K562 (cell line): ENCODE results near the gene SEPTIN1. TPM values are rescaled to one million over a fixed set of nuclear protein-coding genes. Genes with fewer than 3 reads are reported as not detected.
A peak's percentile ranks its signal among the peaks of the same experiment; 100 is the strongest.

Experiments
- CEBPZ ChIP-seq: fragments of 150-350 bp; IDR thresholded peaks from 2 replicates; pipeline ENCODE4 v1.6.1; 2014; ENCODE audit warnings: low read depth, mild to moderate bottlenecking, low read length, borderline replicate concordance
- CREB3L1 ChIP-seq: fragments of 450-650 bp; IDR thresholded peaks from 2 replicates; pipeline ENCODE4 v1.6.1; 2014; ENCODE audit warnings: low read depth, mild to moderate bottlenecking, moderate library complexity, borderline replicate concordance
- CUX1 ChIP-seq: fragments of 200-800 bp; sonication (Bioruptor generic); IDR thresholded peaks from 2 replicates; pipeline ENCODE4 v1.6.1; 2016; ENCODE audit warnings: missing genetic modification characterization, missing compliant biosample characterization
- GATAD2A ChIP-seq: fragments of 450-650 bp; IDR thresholded peaks from 2 replicates; pipeline ENCODE4 v1.6.1; 2017
- HLTF ChIP-seq: fragments of 450-650 bp; IDR thresholded peaks from 2 replicates; pipeline ENCODE4 v1.6.1; 2016
- JUN ChIP-seq, 2 experiments: sonication (generic) in 1 of 2; formaldehyde crosslinking in 1 of 2; IDR thresholded peaks; 2 replicates each; pipeline versions ENCODE4 v1.6.1 to v1.8.0; 2012 to 2022; ENCODE audit warnings: borderline replicate concordance in 2 of 2, mild to moderate bottlenecking in 2 of 2, improper control_type of control experiment in 1 of 2, low read depth in 1 of 2, low read length in 1 of 2, missing genetic modification reagents in 1 of 2
- JUND ChIP-seq, 2 experiments: IDR thresholded peaks; 2 replicates in 1 of 2; 3 replicates in 1 of 2; pipeline ENCODE4 v1.6.1; 2011; ENCODE audit warnings: borderline replicate concordance in 2 of 2, low read depth in 2 of 2, low read length in 2 of 2, improper control_type of control experiment in 1 of 2, missing biosample characterization in 1 of 2, missing genetic modification characterization in 1 of 2, missing genetic modification reagents in 1 of 2
- MAZ ChIP-seq, 2 experiments: fragments of 450-650 bp in 1 of 2; sonication (generic) in 1 of 2; formaldehyde crosslinking; IDR thresholded peaks in 1 of 2; conservative IDR thresholded peaks in 1 of 2; 2 replicates each; pipeline versions ENCODE4 v1.4.0 to v1.5.0; 2020; ENCODE audit warnings: mild to moderate bottlenecking in 1 of 2, missing genetic modification reagents in 1 of 2
- TAL1 ChIP-seq: fragments of 450-650 bp; IDR thresholded peaks from 2 replicates; pipeline ENCODE4 v1.6.1; 2016; ENCODE audit warnings: mild to moderate bottlenecking
- TRIM24 ChIP-seq, 2 experiments: fragments of 450-650 bp; IDR thresholded peaks; 2 replicates each; pipeline ENCODE4 v1.6.1; 2016
- YBX1 ChIP-seq: fragments of 450-650 bp; IDR thresholded peaks from 2 replicates; pipeline ENCODE4 v1.7.1; 2016; ENCODE audit warnings: mild to moderate bottlenecking
- ZBTB7A ChIP-seq: IDR thresholded peaks from 2 replicates; pipeline ENCODE4 v1.6.1; 2011; ENCODE audit warnings: low read depth, mild to moderate bottlenecking, low read length, moderate library complexity, borderline replicate concordance; ENCODE audit not compliant: control insufficient read depth
- ZKSCAN1 ChIP-seq: fragments of 150-350 bp; IDR thresholded peaks from 2 replicates; pipeline ENCODE4 v1.6.1; 2016; ENCODE audit warnings: low read depth, low read length
- ZNF217 ChIP-seq: sonication (generic); formaldehyde crosslinking; IDR thresholded peaks from 2 replicates; pipeline ENCODE4 v1.8.0; 2022; ENCODE audit warnings: mild to moderate bottlenecking, missing genetic modification reagents
- ZNF77 ChIP-seq: fragments of 250-450 bp; sonication (Bioruptor Pico); IDR thresholded peaks from 2 replicates; pipeline ENCODE4 v1.5.0; 2020
- polyA plus RNA-seq, 8 experiments: library from polyadenylated mRNA; depleted of rRNA in 4 of 8; stranded (reverse) in 5 of 8; unstranded in 3 of 8; fragments of >200 nt; fragmentation: Nextera tagmentation in 2 of 8; fragmentation: Illumina TruSeq in 1 of 8; extraction: Ambion mirVana in 2 of 8; extraction: Trizol in 1 of 8; gene quantifications; 2 replicates each; pipeline versions ENCODE4 v1.2.1 to v1.2.3, GENCODE V29; 2011 to 2014; ENCODE audit warnings: inconsistent platforms in 1 of 8, missing spikeins in 1 of 8
- total RNA-seq, 7 experiments: library from RNA; depleted of rRNA in 6 of 7; stranded (reverse); fragments of >200 nt in 6 of 7; fragmentation: Illumina TruSeq in 2 of 7; extraction: Trizol in 2 of 7; gene quantifications; 2 replicates each; pipeline versions ENCODE4 v1.2.1 to v1.2.3, GENCODE V29; 2011 to 2021; ENCODE audit warnings: low replicate concordance in 1 of 7

SEPTIN1 gene
- total and polyA plus RNA-seq, 9 of the 15 experiments (the other 6 are each of a cell fraction or from before 2014, with no cell fraction given) = 0.23 to 5.6 (median 1.7) TPM; not detected in 1

DNA sequence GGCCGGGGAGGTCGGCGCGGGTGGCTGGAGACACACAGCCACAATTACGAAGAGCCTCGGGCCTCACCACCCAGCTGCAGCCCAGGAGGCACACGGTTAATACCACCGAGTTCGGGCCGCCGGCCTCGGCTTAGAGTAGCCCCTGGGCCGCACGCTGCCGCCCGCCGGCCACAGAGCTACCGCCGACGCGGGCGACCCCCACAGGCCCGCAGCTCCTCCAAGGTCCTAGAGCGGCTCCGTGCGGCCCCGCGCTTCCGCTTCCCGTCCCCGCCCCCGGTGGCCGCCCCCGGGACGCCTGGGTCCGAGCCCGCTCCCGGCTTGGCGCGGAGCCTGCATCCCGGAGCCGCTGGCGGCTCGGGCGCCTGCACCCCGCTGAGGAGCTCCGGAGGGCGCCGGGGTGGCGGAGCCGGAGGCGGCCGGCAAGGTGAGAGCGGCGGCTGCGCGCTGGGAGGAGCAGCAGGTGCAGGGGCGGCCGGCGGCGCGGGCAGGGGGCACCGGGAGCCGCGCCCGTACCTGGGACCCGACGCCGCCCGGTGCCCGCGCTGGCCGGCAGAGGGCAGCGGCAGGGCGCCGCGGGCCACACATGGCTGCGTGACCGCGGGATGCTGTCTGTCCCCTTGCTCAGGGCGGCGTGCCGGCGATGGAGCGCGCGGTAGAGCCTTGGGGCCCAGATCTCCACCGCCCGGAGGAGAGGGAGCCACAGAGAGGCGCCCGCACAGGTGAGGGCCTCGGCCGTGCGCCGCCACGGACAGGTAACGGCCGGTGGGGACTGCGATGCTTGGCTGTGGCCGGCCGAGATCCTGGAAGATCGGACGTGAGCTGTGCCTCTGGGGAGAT is 13.0 kb upstream of the SEPTIN1 start, which contains the start of gene ZNF48 (continued):
- TF ChIP-seq CUX1 (CRISPR knock-in tag) = no peak
- no peak for TF ChIP-seq ZNF217
- 0 out of 2 replicates have a peak, but pooled peaks have one; percentile 15 for TF ChIP-seq JUN (IDR thresholded peaks at IDR 0.05; ENCODE audit: borderline replicate concordance, low read depth, low read length)
- TF ChIP-seq JUN (CRISPR knock-in tag; IDR thresholded peaks at IDR 0.05; ENCODE audit: borderline replicate concordance) = no peak
- TF ChIP-seq GATAD2A = 0 out of 2 replicates have a peak, but pooled peaks have one; percentile 28
- TF ChIP-seq ZBTB7A = peak; percentile 97
- TF ChIP-seq ZKSCAN1 = no peak
- TF ChIP-seq YBX1 = no peak
- TF ChIP-seq ZNF77 (CRISPR knock-in tag) = no peak
- TF ChIP-seq HLTF = no peak
- TF ChIP-seq MAZ (CRISPR knock-in tag; conservative IDR thresholded peaks at IDR 0.05 in 1 of 2, IDR thresholded peaks at IDR 0.05 in 1 of 2) = peak; percentile 67 to 81; a peak in 3 of 4 replicates
- no peak for TF ChIP-seq TAL1
- TF ChIP-seq CEBPZ = no peak
- TF ChIP-seq CREB3L1 = peak; percentile 84; the same call in 1 of the 2 replicates
- TF ChIP-seq TRIM24 (IDR thresholded peaks at IDR 0.05) = peak in 1 of 2 experiments; percentile 22; a peak in 1 of 4 replicates
- peak; percentile 48; the same call in 1 of the 2 replicates for TF ChIP-seq JUND (IDR thresholded peaks at IDR 0.05; ENCODE audit: borderline replicate concordance, low read depth, low read length)
- TF ChIP-seq JUND (tag; IDR thresholded peaks at IDR 0.05; ENCODE audit: borderline replicate concordance, low read depth, low read length) = no peak; the same call in 2 of the 3 replicates
